ENCODE data around the gene EPGN.
"Not testable (repeated sequence)": the region's sequence is repeated elsewhere in the genome, so short reads cannot be mapped to it uniquely, and the experiment has no call there.

Gene EPGN

DNA sequence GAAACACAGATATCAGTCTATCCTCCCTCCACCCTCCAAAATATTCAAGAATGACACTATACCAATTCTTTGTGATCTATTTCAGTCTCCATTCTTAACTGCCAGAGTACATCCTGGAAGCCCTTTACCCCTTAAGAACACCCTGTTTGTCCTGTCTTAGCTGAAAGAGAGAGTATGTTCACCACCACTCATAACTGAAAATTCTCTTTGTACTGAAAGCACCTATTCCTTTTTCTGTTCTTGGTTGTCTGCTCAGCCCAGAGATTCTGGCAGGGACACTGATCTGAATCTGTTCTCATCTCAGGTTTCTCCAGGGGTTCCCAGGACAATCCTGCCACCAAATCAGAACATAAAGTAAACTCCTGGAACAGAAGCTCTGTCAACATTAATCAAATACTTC lies 31.2 kb downstream of the EPGN start:
- H3K4me1 Mint-ChIP-seq (ENCODE audit: low read depth), result no peaks in the 10 kb centered on the region
- H3K27me3 Mint-ChIP-seq, result peaks cover 14% of the 10 kb centered on the region
- no peak overlapping the region for H3K4me3 Mint-ChIP-seq
- no peaks in the 10 kb centered on the region for H3K36me3 Mint-ChIP-seq (ENCODE audit: low read depth)
- no peak overlapping the region for H3K27ac Mint-ChIP-seq
- peaks cover 7% of the 10 kb centered on the region for H3K9me3 Mint-ChIP-seq

DNA sequence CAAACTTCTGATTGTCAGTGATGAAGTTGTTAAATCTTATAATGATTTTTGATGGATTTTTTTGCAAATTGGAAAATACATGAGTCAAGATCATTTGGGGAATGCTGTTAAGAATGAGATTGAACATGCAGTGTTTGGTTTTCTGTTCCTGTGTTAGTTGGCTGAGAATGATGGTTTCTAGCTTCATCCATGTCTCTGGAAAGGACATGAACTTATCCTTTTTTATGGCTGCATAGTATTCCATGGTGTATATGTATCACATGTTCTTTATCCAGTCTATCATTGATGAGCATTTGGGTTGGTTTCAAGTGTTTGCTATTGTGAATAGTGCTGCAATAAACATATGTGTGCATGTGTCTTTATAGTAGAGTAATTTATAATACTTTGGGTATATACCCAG lies 32.2 kb downstream of the EPGN start:
- H3K36me3 Mint-ChIP-seq (ENCODE audit: low read depth); H3K4me1 Mint-ChIP-seq (ENCODE audit: low read depth); H3K4me3 Mint-ChIP-seq; H3K27ac Mint-ChIP-seq: not testable (repeated sequence)
- peaks cover 19% of the 10 kb centered on the region for H3K27me3 Mint-ChIP-seq
- H3K9me3 Mint-ChIP-seq, result peaks cover 15% of the 10 kb centered on the region

DNA sequence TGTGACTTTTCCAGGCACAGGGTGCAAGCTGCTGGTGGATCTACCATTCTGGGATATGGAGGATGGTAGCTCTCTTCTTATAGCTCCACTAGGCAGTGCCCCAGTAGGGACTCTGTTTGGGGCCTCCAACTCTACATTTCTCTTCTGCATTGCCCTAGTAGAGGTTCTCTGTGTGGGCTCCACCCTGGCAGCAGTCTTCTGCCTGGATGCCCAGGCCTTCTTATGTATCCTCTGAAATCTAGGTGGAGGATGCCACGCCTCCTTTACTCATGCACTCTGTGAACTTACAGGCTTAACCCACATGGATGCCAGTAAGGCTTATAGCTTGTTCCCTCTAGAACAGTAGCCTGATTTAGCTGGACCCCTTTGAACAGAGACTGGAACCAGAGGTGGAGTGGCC lies 35.8 kb downstream of the EPGN start:
- H3K27ac Mint-ChIP-seq, result no peak overlapping the region
- H3K27me3 Mint-ChIP-seq, result peaks cover 20% of the 10 kb centered on the region
- H3K9me3 Mint-ChIP-seq, result peaks cover 16% of the 10 kb centered on the region
- peaks cover 4% of the 10 kb centered on the region for H3K36me3 Mint-ChIP-seq (ENCODE audit: low read depth)
- no peak overlapping the region for H3K4me3 Mint-ChIP-seq
- H3K4me1 Mint-ChIP-seq (ENCODE audit: low read depth), result no peaks in the 10 kb centered on the region

DNA sequence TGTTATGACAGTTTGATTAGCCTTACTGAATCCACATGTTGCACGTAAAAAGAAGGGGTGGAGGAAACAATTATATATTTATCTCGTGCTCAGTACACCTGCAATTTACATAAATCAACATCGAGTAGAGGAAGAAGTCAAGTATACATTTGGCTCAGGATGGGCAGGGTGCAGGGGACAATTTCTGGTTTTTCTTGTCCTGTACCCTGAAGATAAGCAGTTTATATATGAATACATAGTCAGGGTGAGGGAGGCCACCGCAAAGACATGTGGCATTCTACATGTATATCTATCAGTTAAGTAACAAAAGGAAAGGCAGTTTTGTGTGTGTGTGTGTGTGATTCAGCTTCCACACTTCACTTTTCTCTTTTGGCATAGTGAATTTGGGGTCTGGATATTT lies 45.6 kb downstream of the EPGN start:
- Mint-ChIP-seq H3K9me3 (no peaks in the 10 kb centered on the region), H3K4me3 (no peak overlapping the region), H3K4me1 (ENCODE audit: low read depth) (no peaks in the 10 kb centered on the region), H3K27ac (no peak overlapping the region), H3K27me3 (peaks cover 11% of the 10 kb centered on the region), H3K36me3 (ENCODE audit: low read depth) (no peaks in the 10 kb centered on the region)

DNA sequence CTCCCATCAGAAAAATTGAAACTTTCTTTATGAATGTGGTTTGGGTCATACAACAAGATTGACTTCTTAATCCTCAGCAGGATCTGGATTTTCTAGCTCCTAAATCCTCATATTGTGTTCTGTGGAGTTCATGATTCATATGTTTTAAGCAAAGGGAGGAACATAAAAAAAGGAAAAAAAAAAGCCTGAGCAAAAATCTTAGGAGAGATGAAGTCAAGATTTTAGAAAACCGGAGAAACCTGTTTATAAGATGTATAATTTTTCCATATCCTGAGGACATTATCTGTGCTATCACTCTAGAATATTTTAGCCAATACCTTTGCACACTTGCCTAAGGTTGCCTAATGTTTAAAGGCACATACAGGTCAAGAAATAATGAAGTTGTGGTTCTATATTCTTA lies 49.7 kb downstream of the EPGN start:
- Mint-ChIP-seq H3K4me1 (ENCODE audit: low read depth) (no peaks in the 10 kb centered on the region), H3K27me3 (peaks cover 17% of the 10 kb centered on the region), H3K36me3 (ENCODE audit: low read depth) (no peaks in the 10 kb centered on the region), H3K9me3 (peaks cover 4% of the 10 kb centered on the region), H3K27ac (no peak overlapping the region), H3K4me3 (no peak overlapping the region)

DNA sequence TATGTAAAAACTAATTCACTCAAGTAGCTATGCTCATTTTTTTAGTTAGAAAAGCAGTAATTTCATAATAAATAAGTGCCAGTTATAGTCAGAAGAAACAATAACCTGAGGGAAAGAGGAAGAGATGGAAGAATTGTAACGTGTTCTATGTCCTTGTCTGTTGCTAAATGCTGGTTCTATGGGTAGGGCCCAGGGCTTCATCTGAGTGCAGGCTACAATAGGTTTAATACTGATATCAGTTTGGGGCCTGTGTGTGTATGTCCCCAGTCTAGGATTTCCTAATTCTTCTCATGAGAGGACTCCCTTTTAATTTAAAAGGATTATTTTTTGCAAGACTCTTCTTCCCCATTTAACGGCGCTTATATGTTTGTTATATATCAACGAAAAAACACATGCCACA lies 53.4 kb downstream of the EPGN start:
- H3K27me3 Mint-ChIP-seq, result peaks cover 38% of the 10 kb centered on the region
- H3K36me3 Mint-ChIP-seq (ENCODE audit: low read depth), result no peaks in the 10 kb centered on the region
- peaks cover 12% of the 10 kb centered on the region for H3K4me1 Mint-ChIP-seq (ENCODE audit: low read depth)
- H3K4me3 Mint-ChIP-seq, result no peak overlapping the region
- H3K27ac Mint-ChIP-seq, result no peak overlapping the region
- H3K9me3 Mint-ChIP-seq, result peaks cover 4% of the 10 kb centered on the region

DNA sequence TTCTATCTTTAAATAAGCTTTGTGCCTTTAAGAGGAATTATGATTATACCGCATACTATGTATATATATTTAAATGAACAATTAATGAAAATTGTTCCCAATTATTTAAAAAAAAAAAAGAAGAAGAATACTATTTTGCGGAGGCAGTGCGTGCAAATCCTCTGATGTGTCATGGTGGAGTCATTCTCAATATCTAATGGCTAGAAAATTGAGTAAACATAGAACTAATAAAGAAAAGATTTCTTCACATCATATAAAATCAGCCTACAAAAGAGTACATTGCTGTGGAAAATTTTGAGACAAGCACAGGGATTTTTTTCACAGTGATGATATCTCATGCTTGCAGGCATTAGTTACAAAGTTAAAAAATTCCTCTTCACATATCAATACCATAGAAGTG lies 54.1 kb downstream of the EPGN start:
- Mint-ChIP-seq H3K27ac (no peak overlapping the region), H3K27me3 (peaks cover 45% of the 10 kb centered on the region), H3K4me3 (no peak overlapping the region), H3K9me3 (peaks cover 4% of the 10 kb centered on the region), H3K36me3 (ENCODE audit: low read depth) (no peaks in the 10 kb centered on the region), H3K4me1 (ENCODE audit: low read depth) (peaks cover 12% of the 10 kb centered on the region)

DNA sequence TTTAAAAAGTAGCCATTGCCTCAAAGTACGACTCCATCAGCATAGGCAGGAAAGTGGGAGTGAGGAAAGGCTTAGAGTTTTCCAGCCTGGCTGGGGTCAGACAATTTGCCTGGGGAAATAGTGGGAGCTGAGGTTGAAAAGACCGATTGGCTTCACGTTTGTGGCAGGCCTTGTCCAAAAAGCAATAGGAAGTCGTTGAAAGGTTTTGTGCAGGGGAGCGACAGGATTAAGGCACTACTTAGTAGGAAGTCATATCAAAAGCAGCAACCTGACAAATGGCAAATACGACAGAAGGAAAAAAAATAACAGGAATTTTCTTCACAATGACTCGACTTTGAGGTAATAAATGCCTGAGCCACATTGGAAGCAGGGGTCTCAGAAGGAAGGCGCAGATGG lies 56.0 kb downstream of the EPGN start:
- H3K4me3 Mint-ChIP-seq, result peak overlapping the region; percentile 71
- H3K36me3 Mint-ChIP-seq (ENCODE audit: low read depth), result no peaks in the 10 kb centered on the region
- H3K27ac Mint-ChIP-seq, result no peak overlapping the region
- peaks cover 4% of the 10 kb centered on the region for H3K9me3 Mint-ChIP-seq
- peaks cover 50% of the 10 kb centered on the region for H3K27me3 Mint-ChIP-seq
- peaks cover 12% of the 10 kb centered on the region for H3K4me1 Mint-ChIP-seq (ENCODE audit: low read depth)

DNA sequence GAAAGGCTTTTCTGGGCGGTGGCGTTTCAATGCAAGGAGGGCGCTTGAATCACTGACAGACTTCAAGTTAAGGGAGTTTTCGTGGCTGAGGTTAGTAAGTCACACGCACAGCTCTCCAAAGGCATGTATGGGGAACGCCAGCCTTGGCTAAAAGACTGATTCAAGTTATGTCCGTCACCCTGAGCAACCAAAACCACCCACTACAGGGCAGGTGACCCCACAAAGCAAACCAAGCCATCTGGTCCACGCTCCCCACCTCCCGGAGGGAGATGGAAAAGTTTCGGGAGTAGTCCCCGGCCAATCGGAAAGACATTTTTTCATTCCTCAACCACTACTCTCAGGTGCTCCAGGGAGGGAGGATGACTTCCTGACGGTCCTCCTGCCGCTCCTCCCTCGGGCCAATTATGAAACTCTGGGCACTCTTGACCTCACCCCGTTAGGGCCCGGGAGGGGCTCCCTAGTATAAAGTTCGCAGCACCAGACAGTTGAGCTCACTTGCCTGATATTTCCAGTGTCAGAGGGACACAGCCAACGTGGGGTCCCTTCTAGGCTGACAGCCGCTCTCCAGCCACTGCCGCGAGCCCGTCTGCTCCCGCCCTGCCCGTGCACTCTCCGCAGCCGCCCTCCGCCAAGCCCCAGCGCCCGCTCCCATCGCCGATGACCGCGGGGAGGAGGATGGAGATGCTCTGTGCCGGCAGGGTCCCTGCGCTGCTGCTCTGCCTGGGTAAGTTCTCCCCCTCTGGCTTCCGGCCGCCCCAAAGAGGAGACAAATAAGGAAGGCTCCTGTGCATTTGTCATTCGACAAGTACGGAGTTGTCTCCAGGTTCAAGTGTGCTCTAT lies 56.6 kb downstream of the EPGN start, which contains the start of gene EREG:
Gene EREG (plus strand): TSS at position 494 of the 840 bp plus-strand sequence. CDS start 164 bp downstream, at position 658.
- Mint-ChIP-seq H3K27me3 (peaks cover 50% of the 10 kb centered on the region), H3K9me3 (peaks cover 4% of the 10 kb centered on the region), H3K36me3 (ENCODE audit: low read depth) (no peaks in the 10 kb centered on the region), H3K27ac (no peak within 1 kb of the TSS), H3K4me3 (peak within 1 kb of the TSS; percentile 71), H3K4me1 (ENCODE audit: low read depth) (peaks cover 12% of the 10 kb centered on the region)

DNA sequence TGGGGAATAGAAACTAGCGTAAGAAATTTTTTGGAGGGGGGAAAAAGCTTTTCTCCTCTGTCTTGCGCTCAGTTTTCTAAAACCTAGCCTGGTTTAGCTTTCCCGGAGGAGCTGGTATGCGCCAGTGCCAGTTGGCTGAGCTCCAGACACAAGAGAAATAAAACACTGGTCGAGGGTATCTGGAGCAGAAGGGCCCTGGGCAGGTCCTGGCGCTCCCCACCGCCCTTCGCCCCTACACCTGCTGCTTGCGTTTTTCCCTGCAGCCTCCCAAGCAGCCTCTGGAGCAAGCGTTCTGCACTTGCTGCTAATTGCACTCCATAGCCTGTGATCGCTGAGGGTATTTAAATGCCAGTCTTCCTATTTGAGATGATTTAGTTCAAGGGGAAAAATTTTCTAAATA lies 57.5 kb downstream of the EPGN start:
- peaks cover 12% of the 10 kb centered on the region for H3K4me1 Mint-ChIP-seq (ENCODE audit: low read depth)
- H3K36me3 Mint-ChIP-seq (ENCODE audit: low read depth), result no peaks in the 10 kb centered on the region
- H3K27ac Mint-ChIP-seq, result no peak overlapping the region
- no peak overlapping the region for H3K4me3 Mint-ChIP-seq
- H3K27me3 Mint-ChIP-seq, result peaks cover 50% of the 10 kb centered on the region
- peaks cover 4% of the 10 kb centered on the region for H3K9me3 Mint-ChIP-seq
